GM21447 (cell line): Measurements from ENCODE around the gene TP53I13.

ENCODE experiments used
- ATAC-seq: cut with Tn5 transposase; IDR thresholded peaks from one replicate; pipeline ENCODE4 v1.9.1; 2021; ENCODE audit not compliant: unreplicated experiment

Gene TP53I13

DNA sequence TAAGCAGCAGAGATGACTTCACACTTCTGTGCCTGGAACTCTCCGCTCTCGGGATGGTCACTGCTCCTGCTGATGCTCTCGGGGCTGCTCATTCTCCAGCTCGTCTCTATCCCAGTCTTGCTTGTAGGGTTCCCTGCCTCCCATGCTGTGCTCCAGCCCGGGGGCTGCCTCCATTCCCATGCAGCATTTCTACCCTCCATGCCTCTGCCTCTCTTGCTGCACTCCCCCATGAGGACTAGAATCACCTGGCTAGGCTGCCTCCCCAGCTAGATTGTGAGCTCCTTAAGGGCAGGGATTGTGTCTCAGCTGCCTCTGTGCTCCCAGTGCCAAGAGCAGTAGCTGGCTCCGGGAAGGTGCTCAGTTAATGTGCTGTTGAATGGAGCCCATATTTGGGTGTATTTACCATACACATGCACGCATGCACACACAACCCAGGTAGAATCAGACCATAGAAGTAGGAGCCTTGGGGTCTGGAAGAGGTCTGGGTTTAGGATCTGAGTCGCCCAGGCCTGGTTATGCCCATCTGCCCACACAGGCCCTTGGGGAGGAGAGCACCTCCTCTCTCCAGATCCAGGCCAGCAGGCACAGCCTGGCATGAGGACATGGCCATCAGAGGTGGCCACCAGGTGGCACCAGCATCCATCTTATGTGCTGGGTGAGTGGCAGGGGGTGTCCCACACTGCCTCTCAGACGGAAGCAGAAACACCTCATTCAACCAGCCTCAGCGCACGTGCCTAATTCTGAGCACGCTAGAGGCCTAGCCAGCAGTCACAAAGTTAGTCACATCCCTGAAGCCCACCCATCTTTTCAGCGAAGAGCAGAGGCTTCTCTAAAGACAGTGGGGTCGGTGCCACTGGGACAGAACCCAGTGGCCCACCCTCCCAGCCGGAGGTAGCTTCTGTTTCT, 11.6 kb downstream of the TP53I13 start:
- no peak for ATAC-seq

DNA sequence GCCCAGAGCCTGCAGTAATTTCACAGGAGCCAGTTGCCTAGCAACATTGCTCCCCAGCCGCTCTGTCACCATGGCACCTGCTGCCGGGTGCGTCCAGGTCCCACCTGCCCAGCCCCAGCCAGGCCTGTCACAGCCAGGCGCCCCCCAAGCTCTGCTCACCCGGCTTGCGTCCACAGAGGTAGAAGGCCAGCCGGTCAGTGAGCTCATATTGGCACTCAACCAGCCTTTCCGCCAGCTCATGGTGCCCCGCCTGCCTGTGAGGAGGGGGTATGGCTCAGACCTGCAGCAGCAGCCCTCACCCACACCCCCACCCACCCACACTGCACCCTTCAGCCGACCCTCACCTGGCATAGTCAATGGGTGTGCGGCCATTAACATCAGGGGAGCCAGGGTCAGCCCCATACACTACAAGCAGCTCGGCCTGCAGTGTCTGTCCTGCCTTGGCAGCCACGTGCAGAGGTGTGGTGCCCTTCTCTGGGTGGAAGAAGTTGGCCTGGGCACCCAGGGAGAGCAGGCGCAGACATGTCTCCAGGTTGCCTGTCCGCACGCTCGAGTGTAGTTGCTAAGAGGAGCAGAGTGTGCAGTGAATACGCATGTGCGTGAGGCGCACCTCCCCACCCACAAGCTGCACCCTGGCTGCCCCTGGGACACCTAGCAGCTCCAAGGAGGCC, 13.2 kb downstream of the TP53I13 start:
- no peak for ATAC-seq

DNA sequence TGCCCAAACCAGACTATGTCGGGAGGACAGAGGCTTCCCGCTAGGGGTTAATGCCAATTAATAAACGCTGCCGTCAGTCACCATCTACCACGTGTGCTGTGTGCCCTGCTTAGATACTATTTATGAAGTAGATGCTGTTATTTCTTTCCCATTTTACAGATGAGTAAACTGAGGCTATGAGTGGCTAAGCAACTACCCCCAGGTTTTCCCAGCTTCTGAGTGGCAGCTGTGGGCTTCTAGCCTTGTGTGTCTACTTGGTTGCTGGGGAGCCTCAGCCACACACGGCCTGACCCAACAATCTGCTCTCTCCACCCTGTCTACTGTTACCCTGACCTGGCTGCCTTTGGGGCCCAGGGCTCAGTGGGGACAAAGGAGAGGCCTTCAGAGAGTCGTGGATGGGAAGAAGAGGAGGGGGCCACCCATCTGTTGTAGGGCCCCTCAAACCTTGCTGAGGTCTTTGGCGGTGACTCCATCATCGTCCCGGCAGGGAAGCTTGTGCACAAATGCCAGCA, 13.8 kb downstream of the TP53I13 start:
- ATAC-seq: no peak

DNA sequence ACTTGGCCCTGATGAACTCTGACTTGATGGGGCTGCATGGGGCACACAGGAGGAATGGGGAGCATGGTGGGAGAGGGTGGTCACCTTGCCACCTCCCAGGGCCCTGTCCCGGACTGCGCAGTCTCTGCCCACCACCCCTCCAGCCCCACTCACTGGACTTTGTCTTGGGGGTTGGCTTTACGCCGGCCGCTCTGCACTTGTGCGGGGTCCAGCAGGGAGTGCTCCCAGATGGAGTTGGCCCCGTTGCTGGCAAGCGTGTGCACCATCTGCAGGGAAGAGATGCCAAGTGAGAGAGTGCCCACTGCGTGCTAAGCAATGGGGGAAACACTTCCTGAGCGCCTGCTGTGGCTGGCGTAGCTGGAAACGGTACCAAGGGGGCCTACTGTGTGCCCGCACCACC, 14.3 kb downstream of the TP53I13 start:
- ATAC-seq: no peak

DNA sequence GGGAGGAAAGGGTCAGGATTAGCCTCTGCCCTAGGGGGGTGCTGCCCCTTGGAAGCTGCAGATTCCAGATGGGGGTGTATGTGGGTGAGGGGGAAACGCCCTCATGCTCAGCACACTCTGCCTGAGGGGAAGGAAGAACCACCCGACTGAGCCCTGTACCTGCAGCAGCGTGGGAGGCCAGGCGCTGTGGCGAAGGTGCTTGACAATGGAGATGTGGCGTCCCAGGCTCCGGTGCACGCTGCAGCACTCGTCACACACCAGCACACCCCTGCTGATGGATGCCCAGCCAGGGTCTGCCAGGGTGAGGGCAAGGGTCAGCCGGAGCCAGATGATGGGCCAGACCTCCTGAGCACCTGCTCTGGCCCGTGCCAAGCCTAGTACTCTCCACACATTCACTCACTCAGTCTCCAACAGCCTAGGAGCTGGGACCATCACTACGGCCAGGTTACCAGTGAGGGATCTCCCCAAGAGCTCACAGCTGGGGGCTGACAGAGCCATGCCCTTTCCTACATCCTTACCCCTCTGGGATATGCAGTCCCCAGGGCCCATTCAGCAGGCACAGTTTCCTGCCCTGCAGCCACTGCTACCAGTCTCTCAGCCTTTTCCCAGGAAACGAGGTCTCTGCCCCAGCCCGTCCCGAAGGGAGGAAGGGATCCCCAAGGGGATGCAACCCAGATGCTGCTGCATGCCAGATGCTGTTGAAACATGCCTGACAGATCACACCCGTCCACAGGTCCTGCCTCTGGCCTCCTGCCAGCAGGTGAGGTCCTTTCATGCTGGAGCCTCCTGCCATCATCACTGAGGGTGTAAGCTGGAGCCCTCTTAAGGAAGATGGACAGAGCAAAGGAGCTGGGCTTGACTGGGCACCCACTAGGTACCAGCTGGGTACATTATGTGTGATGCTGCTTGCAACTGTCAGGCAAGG, 15.1 kb downstream of the TP53I13 start:
- no peak for ATAC-seq

DNA sequence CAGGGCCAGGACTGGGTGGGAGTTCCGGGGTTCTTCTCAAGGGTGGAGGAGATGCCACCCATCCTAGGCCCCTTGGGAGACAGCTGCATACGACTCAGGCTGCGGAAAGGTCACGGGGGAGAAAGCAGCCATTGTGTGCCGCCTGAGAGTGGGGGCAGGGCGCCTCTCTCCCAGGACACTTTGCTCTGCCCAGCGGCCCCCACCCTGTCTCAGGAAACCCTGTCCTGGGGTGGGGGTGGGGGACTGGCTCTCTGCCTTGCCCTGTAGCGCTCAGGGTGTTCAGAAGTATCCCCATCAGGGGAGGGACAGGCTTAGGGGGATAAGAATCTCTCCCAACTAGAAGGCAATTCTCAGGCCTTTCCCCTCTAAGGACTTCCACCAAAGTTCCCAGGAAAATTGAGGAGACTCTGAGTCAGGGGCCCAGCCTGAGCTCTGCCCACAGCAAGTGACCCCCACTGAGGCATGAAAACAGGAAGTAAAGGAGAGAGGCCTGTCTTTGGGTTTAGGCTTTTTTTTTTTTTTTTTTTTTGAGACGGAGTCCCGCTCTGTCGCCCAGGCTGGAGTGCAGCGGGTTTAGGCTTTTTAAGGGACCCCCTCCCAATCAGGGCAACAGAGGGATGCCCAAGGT, 16.1 kb downstream of the TP53I13 start:
- ATAC-seq: no peak

DNA sequence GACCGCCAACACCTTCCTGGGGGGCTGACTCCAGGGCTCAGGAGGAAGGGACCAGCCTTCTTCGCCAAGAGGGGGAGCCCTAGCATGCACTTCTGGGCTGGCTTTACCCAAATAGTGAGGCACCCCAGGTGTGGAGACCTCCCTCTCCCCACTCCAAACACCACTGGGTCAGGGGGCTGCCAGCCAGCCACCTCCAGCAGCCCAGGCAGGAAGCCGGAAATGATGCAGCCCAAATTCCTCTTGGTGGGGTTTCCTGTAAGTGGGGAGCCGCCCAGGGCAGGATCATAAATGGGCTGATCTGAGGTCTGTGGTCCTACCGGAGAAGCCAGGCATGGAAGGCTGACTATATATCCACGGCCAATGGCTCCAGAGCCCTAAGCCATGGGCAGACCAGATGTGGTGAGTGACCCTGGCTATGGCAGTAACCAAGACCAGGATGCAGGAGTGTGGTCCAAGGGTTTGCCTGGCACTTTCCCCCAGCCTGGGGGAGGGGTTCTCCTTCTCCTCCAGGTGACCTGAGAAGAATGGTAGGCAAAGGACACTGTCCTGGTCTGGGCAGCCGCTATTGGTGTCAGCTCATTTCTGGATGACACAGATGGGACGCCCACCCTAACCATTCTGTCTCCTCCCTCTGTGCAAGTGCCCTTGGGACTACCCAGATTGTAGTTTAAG, 16.7 kb downstream of the TP53I13 start:
- ATAC-seq: no peak

DNA sequence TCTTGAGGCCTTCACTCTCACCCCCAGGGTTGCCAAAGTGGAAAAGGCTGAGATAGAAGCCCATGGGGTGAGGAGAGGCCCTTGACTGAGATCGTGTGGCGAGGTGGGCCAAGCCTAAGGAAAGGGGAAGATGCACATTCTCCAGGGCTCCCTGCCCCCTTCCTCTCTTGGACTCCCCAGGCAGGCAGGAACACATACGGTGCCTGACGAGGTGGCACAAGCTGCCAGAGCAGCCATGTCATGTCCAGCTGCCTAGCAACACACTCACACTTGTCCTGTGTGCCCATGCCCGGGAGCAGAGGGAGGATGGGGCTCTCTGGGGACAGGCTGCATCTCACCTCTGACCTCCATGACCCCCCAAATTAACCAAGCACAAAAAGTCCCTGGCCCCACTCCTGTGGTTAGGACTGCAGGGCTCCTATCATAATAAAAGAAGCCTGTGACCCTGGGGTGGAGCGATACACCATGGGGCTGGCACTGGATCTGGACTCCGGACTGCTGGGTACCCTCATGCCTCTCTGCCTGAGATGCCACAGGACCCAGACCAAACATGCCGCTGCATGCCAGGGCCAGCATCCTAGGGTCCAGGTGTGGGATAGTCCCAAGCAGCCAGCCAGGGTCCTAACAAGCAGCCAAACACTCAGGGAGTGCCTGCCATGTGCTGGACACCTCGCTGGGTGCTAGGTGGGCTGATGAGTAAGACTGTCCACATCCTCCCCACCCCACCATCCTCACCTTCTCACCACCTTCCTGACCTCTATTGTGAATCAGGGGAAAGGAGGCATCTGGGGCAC, 18.4 kb downstream of the TP53I13 start:
- ATAC-seq: no peak

DNA sequence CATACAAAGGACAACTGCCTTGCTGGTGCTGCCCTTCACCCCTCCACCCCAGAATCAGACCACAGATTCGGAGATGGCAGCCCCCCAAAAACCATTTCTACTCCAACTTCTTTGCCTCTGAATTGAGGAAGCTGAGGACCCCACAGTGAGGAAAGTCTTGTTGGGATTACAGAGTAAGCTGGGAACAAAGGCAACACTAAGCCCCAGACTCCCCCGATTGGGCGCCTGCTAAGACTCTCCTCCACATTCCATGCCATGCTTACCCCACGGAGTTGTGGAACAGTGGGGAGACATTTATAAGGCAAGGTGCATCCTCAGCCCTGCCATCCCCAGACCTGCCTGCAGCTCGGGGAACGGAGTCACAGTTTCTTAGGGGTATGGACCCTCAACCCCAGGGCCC, 19.1 kb downstream of the TP53I13 start:
- ATAC-seq: no peak

DNA sequence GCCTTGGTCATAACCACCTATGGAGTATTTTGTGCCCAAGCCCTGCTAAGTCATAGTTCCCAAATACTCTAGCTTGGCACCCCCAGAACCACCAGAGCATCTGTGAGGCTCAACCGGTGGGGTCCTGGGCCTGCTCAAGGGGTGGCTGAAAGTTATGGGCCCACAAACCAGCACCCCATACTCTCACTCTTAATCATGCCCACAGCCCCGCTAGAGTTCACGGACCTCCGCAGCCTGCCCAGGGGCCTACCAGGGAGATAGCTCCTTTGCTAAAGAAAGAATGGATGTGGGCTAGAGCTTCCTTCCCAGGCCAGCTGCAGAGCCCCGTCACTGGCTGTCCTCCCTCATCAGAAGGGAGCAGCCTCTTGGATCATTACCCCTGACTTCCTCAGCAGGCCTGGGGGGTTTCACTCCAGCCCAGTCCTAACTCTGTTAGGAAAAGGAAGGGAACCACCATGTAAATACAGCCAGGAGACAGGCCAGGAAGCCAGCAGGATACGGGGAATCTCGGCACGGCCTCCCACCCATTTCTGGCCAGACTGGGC, 19.6 kb downstream of the TP53I13 start:
- no peak for ATAC-seq

DNA sequence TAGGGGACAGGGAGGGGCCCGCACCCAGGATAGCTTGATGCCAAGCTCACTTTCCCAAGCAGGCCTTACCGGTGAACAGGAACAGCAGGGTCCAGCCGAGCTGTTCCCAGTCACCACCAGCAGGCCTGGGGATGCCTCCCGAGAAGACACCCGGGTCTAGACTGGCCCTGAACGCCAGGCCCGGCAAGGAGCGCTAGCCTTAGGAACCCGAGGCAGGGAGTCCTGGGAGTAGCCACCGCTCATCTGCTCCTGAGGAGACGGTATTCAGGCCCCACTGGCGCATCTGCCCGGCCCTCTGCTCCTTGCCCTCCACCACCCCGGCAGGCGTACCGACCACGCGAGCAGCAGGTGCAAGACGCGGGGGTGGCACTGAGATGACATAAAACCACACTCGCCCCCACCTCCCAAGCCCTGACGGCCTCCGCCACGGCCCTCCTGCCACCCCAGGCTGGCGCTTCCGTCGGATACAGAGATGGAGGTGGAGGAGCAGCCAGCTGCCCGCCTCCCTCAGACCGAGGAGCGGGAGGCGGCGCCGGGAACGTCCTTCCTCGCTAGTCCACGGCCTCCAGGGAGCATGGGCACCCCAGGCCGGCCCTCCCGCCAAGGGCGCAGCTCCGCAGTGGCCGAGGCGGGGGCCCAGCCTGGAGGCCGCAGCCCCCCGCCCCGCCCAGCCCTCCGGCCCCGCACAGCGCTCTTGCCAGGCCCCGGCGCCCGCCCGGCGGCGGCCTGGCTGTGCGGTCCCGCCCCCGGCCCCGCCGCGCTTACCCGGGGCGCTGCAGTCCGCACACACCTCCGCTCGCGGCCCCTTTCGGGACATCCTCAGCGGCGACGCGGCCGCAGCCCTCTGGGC, 20.3 kb downstream of the TP53I13 start:
- peak; percentile 8 for ATAC-seq

DNA sequence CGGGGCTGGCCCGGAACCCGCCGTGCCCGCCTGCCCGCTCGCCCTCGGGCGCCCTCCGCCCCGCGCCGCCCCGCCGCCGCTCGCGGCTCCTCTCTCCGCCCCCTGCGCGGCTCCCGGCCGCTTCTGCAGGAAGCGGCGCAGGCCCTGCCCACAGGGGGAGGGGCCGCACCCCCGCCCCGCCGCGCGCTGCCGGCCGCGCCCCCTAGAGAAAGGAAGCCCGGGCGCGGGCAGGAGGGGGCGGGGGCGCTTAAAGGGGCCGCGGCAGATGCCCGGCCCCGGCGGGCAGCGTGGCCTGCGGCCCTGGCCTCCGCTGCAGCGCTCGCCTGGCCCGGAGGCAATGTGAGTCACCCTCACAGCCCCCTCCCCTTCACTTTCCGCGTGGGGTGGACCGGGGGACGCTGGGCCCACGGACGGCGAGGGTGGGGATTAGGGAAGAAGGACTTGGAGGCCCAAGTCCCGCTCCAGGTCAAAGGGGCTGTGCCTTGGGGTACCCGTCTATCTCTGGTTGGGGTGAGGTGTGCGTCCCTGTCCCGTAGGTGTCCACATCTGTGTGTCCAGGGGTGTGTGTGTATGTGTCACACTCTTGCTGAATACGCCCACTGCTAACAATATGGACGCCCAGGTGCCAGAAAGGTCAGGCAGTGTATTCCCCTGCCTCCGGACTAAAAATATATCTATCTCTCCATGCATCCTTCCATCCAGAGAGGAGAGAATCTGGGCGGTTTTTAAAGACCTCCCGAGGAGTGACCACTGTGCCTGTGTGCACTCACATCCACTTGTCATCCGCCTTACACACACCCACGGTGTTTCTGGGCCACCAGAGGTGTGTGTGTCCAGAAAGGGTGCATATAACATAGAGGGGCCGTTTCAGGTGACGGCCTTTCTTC, 21.3 kb downstream of the TP53I13 start, which contains the start of gene GIT1:
GIT1 (minus strand) TSS at position 125 of the 887 bp plus-strand sequence. CDS start 270 bp downstream, outside the sequence.
- ATAC-seq: peak; percentile 43

DNA sequence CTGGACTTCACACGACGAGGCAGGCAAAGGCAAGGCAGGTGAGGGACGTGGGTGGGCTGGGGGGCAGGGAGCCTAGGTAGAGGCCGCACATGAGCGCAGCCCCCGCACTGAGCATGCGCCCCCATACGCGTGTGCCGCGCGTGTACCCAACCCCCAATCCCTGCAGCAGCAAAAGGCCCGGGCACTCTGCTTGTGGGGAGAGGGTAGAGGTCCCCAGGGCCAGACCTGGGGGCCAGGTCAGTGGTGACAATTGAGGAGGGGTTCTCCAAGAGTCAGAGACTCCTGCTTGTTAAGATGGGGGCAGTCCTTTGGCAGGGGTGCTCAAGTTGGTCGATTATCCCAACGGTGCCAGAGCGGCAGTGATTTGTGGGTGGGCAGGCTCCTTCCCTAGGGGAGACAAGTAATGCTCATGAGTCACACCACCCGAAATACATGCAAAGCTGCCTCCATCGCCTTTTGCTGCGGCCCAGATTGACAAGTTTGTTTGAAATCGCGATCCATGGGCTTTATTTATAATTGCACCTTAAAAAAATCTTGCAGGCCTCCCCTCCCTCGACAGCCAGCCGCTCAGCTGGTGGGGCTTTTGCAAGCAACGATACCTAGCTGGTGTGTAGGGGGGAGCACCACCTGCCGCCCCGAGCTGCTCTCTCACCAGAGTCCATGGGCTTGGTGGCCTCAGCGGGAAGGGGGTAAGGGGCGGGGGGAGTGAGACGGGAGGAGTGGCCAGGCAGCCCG, 22.1 kb downstream of the TP53I13 start:
- ATAC-seq: no peak

DNA sequence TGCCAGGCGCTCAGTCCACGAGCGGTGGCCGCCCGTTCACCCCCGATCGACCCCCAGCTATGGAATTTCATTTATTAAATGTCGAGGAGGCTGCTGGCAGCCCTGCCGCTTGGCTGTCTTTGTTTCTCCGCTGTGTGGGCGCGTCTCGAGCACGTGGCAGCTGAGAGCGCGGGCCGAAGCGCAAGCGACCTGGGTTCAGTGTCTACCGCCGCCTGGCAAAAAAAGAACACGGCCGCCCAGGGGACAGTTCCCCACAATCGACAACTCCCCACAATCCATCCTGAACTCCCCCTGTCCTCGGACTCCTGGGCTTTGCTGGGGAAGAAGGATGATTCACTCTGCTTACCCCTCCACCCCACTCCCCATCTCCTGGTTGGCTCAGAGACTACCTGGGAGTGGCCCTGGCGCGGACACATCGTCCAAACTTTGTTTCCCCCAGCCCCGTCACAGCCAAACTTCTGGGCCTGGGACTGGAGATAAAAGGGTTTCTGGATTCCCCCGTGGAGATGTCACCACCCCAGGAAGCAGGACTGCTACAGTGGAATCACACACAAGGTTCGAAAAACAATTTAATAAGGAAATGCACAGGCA, 22.7 kb downstream of the TP53I13 start:
- ATAC-seq: no peak

DNA sequence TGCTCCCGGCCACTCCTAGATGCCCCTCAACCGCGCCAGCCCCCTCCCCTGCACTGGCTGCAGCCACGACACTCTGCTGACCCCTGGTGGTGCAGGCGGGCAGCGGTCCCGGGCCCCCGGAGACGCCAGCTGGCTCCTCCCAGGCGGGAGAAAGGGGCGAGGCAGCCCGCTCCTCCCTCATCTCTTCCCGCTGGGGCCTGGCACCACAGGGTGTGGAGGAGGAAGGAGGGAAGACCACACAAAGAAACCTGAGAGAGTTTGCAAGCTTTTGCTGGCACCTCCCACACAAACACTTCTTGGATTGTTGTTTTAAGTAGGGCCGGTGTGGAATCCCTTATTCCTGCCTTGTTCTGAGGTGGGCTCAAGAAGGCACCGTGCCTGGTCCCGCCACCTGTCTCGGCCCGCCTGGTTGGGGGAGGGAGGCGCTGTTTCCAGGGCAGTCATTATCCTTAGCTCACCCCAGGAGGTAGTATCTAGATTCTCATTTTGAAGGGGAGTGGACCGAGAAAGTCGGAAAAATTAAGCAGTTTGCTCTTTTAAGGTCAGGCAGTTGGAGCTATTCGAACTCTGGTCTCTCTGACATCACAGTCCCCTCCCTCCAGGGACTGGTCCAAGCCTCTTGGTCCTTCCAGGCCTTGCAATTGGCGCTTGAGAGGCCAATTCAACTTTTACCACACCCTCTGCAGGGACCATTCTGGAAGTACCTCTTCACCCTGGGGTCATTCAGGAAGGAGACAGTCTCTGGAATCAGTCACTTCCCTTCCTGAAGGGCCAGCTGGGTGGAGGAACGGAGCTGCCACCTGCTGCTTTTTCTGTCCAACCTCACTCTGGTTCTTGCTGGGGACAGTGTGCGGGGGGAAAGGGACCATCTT, 23.5 kb downstream of the TP53I13 start:
- no peak for ATAC-seq
